H1 (cell line): ENCODE data around the gene NR2E1. TPM values are rescaled to one million over a fixed set of nuclear protein-coding genes. Genes with fewer than 3 reads are reported as not detected.

Experiments
- CTCF ChIA-PET: fragments of 300-600 bp; sonication (Branson Sonifier 250); formaldehyde crosslinking; loops from one replicate; lab custom pipeline; 2021; ENCODE audit not compliant: partially characterized antibody; lab: Charles Lee
- POLR2A ChIA-PET: fragments of 300-600 bp; sonication (Branson Sonifier 250); formaldehyde crosslinking; loops from one replicate; lab custom pipeline; 2021; ENCODE audit warnings: inconsistent platforms; ENCODE audit not compliant: partially characterized antibody; lab: Charles Lee
- DNase-seq, 2 experiments: peaks; one replicate each; pipeline versions ENCODE4 v3.0.0 to v3.0.0-alpha.2; 2010 to 2022; ENCODE audit warnings: low spot score in 2 of 2, low read depth in 1 of 2, mixed read lengths in 1 of 2
- FAIRE-seq: peaks from 2 replicates; lab custom pipeline; 2011; peaks lifted over from hg19 to GRCh38; lab: Jason Lieb, UNC
- H2AFZ ChIP-seq: 2 replicates; pipeline ENCODE4 v1.8.1; 2012; ENCODE audit warnings: low read length, inconsistent platforms
- H2AK5ac ChIP-seq: 2 replicates; pipeline ENCODE4 v1.6.1; 2013; ENCODE audit warnings: low read depth, low read length
- H2BK120ac ChIP-seq: replicated peaks from 2 replicates; pipeline ENCODE3; 2013; ENCODE audit warnings: low read depth, low read length, inconsistent platforms
- H2BK12ac ChIP-seq: 2 replicates; pipeline ENCODE4 v1.6.1; 2013; ENCODE audit warnings: low read depth, low read length
- H2BK15ac ChIP-seq: 2 replicates; pipeline ENCODE4 v1.6.1; 2013; ENCODE audit warnings: low read length
- H2BK20ac ChIP-seq: 2 replicates; pipeline ENCODE4 v1.6.1; 2013; ENCODE audit warnings: low read length
- H2BK5ac ChIP-seq: 2 replicates; pipeline ENCODE4 v1.6.1; 2013; ENCODE audit warnings: low read depth, low read length
- H3K14ac ChIP-seq: 2 replicates; pipeline ENCODE4 v1.6.1; 2013; ENCODE audit warnings: inconsistent platforms; ENCODE audit not compliant: insufficient read length
- H3K18ac ChIP-seq: 2 replicates; pipeline ENCODE4 v1.6.1; 2013; ENCODE audit warnings: low read length; ENCODE audit errors: extremely low read depth
- H3K23ac ChIP-seq: 2 replicates; pipeline ENCODE4 v1.6.1; 2013; ENCODE audit warnings: inconsistent platforms; ENCODE audit not compliant: insufficient read length
- H3K23me2 ChIP-seq: 2 replicates; pipeline ENCODE4 v1.6.1; 2013; ENCODE audit warnings: low read depth, low read length
- H3K27ac ChIP-seq: 2 replicates; pipeline ENCODE4 v1.6.1; 2011; ENCODE audit warnings: low read depth, low read length, inconsistent platforms
- H3K27me3 ChIP-seq, 4 experiments: replicated peaks in 1 of 4; 1 replicate in 1 of 4; 2 replicates in 3 of 4; pipeline versions ENCODE4 v1.6.1 to v1.8.1; 2011 to 2013; ENCODE audit warnings: low read length in 3 of 4, mild to moderate bottlenecking in 3 of 4, inconsistent platforms in 2 of 4, mixed read lengths in 2 of 4, moderate library complexity in 1 of 4; ENCODE audit not compliant: control insufficient read depth in 3 of 4, insufficient read depth in 3 of 4; ENCODE audit errors: extremely low read depth in 1 of 4
- H3K36me3 ChIP-seq, 4 experiments: 2 replicates each; pipeline versions ENCODE4 v1.6.1 to v1.8.1; 2011 to 2013; ENCODE audit warnings: mild to moderate bottlenecking in 4 of 4, low read length in 3 of 4, moderate library complexity in 2 of 4, control low read depth in 1 of 4, inconsistent platforms in 1 of 4; ENCODE audit not compliant: insufficient read depth in 4 of 4, control insufficient read depth in 2 of 4
- H3K4ac ChIP-seq: replicated peaks from 2 replicates; pipeline ENCODE3; 2013; ENCODE audit warnings: low read length, low read depth, mixed read lengths, inconsistent platforms; ENCODE audit not compliant: insufficient read length
- H3K4me1 ChIP-seq, 4 experiments: replicated peaks in 1 of 4; 1 replicate in 1 of 4; 2 replicates in 3 of 4; pipeline versions ENCODE4 v1.6.1 to v1.8.1; 2011 to 2013; ENCODE audit warnings: low read length in 3 of 4, inconsistent platforms in 2 of 4, mixed read lengths in 1 of 4; ENCODE audit not compliant: insufficient read depth in 4 of 4, control insufficient read depth in 3 of 4
- H3K4me2 ChIP-seq, 2 experiments: 2 replicates each; pipeline versions ENCODE4 v1.6.1 to v1.8.1; 2011 to 2013; ENCODE audit warnings: low read depth in 2 of 2, low read length in 2 of 2, control low read depth in 1 of 2, inconsistent platforms in 1 of 2, mild to moderate bottlenecking in 1 of 2; ENCODE audit not compliant: insufficient read depth in 1 of 2
- H3K4me3 ChIP-seq, 4 experiments: fragments of 200-600, 300-600 bp in 1 of 4; sonication (generic), shearing (Covaris generic), sonication (Bioruptor Twin) in 1 of 4; 2 replicates each; pipeline versions ENCODE4 v1.5.1 to v1.8.1; 2011 to 2016; ENCODE audit warnings: low read length in 4 of 4, low read depth in 3 of 4, control low read depth in 2 of 4, inconsistent platforms in 2 of 4, mild to moderate bottlenecking in 2 of 4, mixed read lengths in 1 of 4, moderate library complexity in 1 of 4; ENCODE audit not compliant: insufficient read depth in 2 of 4; ENCODE audit errors: extremely low read depth in 1 of 4
- H3K56ac ChIP-seq: replicated peaks from 2 replicates; pipeline ENCODE3; 2013; ENCODE audit warnings: low read depth, mild to moderate bottlenecking, mixed read lengths, low read length, inconsistent platforms; ENCODE audit not compliant: insufficient read length
- H3K79me1 ChIP-seq: 2 replicates; pipeline ENCODE4 v1.6.1; 2013; ENCODE audit warnings: low read depth, low read length, control low read depth
- H3K79me2 ChIP-seq, 2 experiments: 2 replicates each; pipeline versions ENCODE4 v1.6.1 to v1.8.1; 2012 to 2013; ENCODE audit warnings: low read length in 2 of 2, mild to moderate bottlenecking in 2 of 2, inconsistent platforms in 1 of 2; ENCODE audit not compliant: insufficient read depth in 2 of 2, control insufficient read depth in 1 of 2
- H3K9ac ChIP-seq, 4 experiments: replicated peaks in 1 of 4; 1 replicate in 1 of 4; 2 replicates in 3 of 4; pipeline versions ENCODE4 v1.6.1 to v1.8.1; 2011 to 2013; ENCODE audit warnings: low read depth in 3 of 4, low read length in 3 of 4, control low read depth in 2 of 4, mild to moderate bottlenecking in 2 of 4, moderate library complexity in 2 of 4, inconsistent platforms in 1 of 4; ENCODE audit errors: extremely low read depth in 1 of 4
- H3K9me3 ChIP-seq, 2 experiments: 2 replicates each; pipeline versions ENCODE4 v1.6.1 to v1.8.1; 2012 to 2013; ENCODE audit warnings: mild to moderate bottlenecking in 2 of 2, moderate library complexity in 2 of 2, control low read depth in 1 of 2, inconsistent platforms in 1 of 2, low read depth in 1 of 2, low read length in 1 of 2, mixed read lengths in 1 of 2; ENCODE audit not compliant: insufficient read depth in 2 of 2
- H4K20me1 ChIP-seq, 2 experiments: replicated peaks in 1 of 2; 2 replicates each; pipeline versions ENCODE3 to v1.8.1; 2011 to 2013; ENCODE audit warnings: inconsistent platforms in 2 of 2, low read length in 2 of 2, mild to moderate bottlenecking in 1 of 2; ENCODE audit not compliant: insufficient read depth in 2 of 2, control insufficient read depth in 1 of 2
- H4K5ac ChIP-seq: 2 replicates; pipeline ENCODE4 v1.6.1; 2013; ENCODE audit warnings: low read length, low read depth, mixed read lengths, inconsistent platforms; ENCODE audit not compliant: insufficient read length
- H4K8ac ChIP-seq: 2 replicates; pipeline ENCODE4 v1.8.0; 2013; ENCODE audit warnings: mild to moderate bottlenecking, moderate library complexity, low read length, inconsistent platforms; ENCODE audit not compliant: insufficient read depth; ENCODE audit errors: extremely low read depth
- H4K91ac ChIP-seq: replicated peaks from 2 replicates; pipeline ENCODE3; 2013; ENCODE audit warnings: low read length, mixed read lengths, inconsistent platforms; ENCODE audit not compliant: insufficient read length
- CHD2 ChIP-seq: IDR thresholded peaks from 2 replicates; pipeline ENCODE4 v1.6.1; 2012; ENCODE audit warnings: low read length, improper control_type of control experiment
- HDAC6 ChIP-seq: IDR thresholded peaks from one replicate; pipeline ENCODE4 v1.7.1; 2012; ENCODE audit warnings: low read depth, mild to moderate bottlenecking, inconsistent platforms, low read length, moderate library complexity
- KDM4A ChIP-seq: IDR thresholded peaks from one replicate; pipeline ENCODE4 v1.7.1; 2012; ENCODE audit warnings: low read depth, mild to moderate bottlenecking, moderate library complexity, low read length, inconsistent platforms; ENCODE audit not compliant: severe bottlenecking
- PHF8 ChIP-seq: fragments of 200-600 bp; sonication (generic); conservative IDR thresholded peaks from 2 replicates; pipeline ENCODE4 v1.7.1; 2012; ENCODE audit warnings: low read depth, mild to moderate bottlenecking, inconsistent platforms, low read length, moderate library complexity
- POU5F1 ChIP-seq: IDR thresholded peaks from 2 replicates; pipeline ENCODE4 v1.6.1; 2011; ENCODE audit warnings: low read depth, mild to moderate bottlenecking, low read length, moderate library complexity
- RFX5 ChIP-seq: IDR thresholded peaks from 2 replicates; pipeline ENCODE4 v1.6.1; 2011; ENCODE audit warnings: low read depth, low read length, improper control_type of control experiment, borderline replicate concordance
- RNF2 ChIP-seq: fragments of 200-900, 300-1000 bp; sonication (generic); IDR thresholded peaks from 2 replicates; pipeline ENCODE4 v1.7.1; 2016; ENCODE audit warnings: borderline replicate concordance, low read depth, mild to moderate bottlenecking, antibody characterized with exemption, low read length; ENCODE audit not compliant: poor library complexity, severe bottlenecking; ENCODE audit errors: missing control alignments
- SIRT6 ChIP-seq: IDR thresholded peaks from one replicate; pipeline ENCODE4 v1.7.1; 2012; ENCODE audit warnings: low read length, inconsistent platforms
- ZNF274 ChIP-seq: IDR thresholded peaks from 2 replicates; pipeline ENCODE4 v1.7.0; 2012; ENCODE audit warnings: low read length, borderline replicate concordance; ENCODE audit errors: extremely low read depth
- WGBS, 2 experiments: shearing (Covaris generic) in 1 of 2; methylation state at CpG; one replicate each; pipeline versions ENCODE4 v1.1.6 to v1.1.7; 2013 to 2015; ENCODE audit warnings: low lambda C conversion rate in 2 of 2, mixed read lengths in 2 of 2, inconsistent platforms in 1 of 2, low coverage in 1 of 2, missing lambda C conversion rate in 1 of 2; ENCODE audit not compliant: insufficient replicate concordance in 2 of 2, insufficient coverage in 1 of 2, insufficient read length in 1 of 2; ENCODE audit errors: extremely low coverage in 1 of 2, missing lambda C conversion rate in 1 of 2; 5-methylcytosine and 5-hydroxymethylcytosine counted together
- polyA plus RNA-seq, 7 experiments: library from polyadenylated mRNA; depleted of rRNA in 3 of 7; stranded (reverse) in 5 of 7; unstranded in 2 of 7; fragments of >200 nt in 5 of 7; fragments of 200-250 nt in 2 of 7; gene quantifications; 1 replicate in 5 of 7; 2 replicates in 1 of 7; 4 replicates in 1 of 7; pipeline versions ENCODE4 v1.2.1 to v1.2.3, GENCODE V29; 2011 to 2013; ENCODE audit warnings: missing spikeins in 2 of 7, mixed read lengths in 2 of 7
- total RNA-seq: library from RNA; stranded (reverse); fragmentation: NEBNext Ultra II Directional; extraction: Animal tissue kit (Norgen Biotek cat#: 25700); gene quantifications from 2 replicates; pipeline ENCODE4 v1.2.1, GENCODE V29; 2021
- TF ChIP-seq, protein P1 (sequence below): IDR thresholded peaks from 2 replicates; pipeline ENCODE4 v1.6.1; 2012; ENCODE audit warnings: low read length, inconsistent platforms
- TF ChIP-seq, protein P2 (sequence below): IDR thresholded peaks from 2 replicates; pipeline ENCODE4 v1.6.1; 2011; ENCODE audit warnings: low read depth, mild to moderate bottlenecking, low read length; ENCODE audit not compliant: insufficient read depth

NR2E1 gene
- total and polyA plus RNA-seq, 2 of the 8 experiments (the other 6 are each of a cell fraction or from before 2014, with no cell fraction given) = not detected

GRCh38 chr6:108207013-108207412 lies 41.2 kb downstream of the NR2E1 start:
- no peak for DNase-seq
- H3K14ac ChIP-seq = no peak overlapping the region
- TF ChIP-seq CHD2 = no peak
- no peak for TF ChIP-seq RNF2
- TF ChIP-seq PHF8 = no peak
- no peak for TF ChIP-seq POU5F1
- no peak for TF ChIP-seq HDAC6
- TF ChIP-seq KDM4A = no peak
- no peak for TF ChIP-seq ZNF274
- TF ChIP-seq, protein P1, sequence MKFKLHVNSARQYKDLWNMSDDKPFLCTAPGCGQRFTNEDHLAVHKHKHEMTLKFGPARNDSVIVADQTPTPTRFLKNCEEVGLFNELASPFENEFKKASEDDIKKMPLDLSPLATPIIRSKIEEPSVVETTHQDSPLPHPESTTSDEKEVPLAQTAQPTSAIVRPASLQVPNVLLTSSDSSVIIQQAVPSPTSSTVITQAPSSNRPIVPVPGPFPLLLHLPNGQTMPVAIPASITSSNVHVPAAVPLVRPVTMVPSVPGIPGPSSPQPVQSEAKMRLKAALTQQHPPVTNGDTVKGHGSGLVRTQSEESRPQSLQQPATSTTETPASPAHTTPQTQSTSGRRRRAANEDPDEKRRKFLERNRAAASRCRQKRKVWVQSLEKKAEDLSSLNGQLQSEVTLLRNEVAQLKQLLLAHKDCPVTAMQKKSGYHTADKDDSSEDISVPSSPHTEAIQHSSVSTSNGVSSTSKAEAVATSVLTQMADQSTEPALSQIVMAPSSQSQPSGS = no peak
- no peak for TF ChIP-seq SIRT6
- no peak for TF ChIP-seq RFX5
- TF ChIP-seq, protein P2, sequence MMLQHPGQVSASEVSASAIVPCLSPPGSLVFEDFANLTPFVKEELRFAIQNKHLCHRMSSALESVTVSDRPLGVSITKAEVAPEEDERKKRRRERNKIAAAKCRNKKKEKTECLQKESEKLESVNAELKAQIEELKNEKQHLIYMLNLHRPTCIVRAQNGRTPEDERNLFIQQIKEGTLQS = no peak
- H2BK5ac ChIP-seq = no peak overlapping the region
- H3K9ac ChIP-seq = no peak overlapping the region
- H2AFZ ChIP-seq = no peak overlapping the region
- ChIA-PET POLR2A (no interaction called here), CTCF (interaction anchor here (1.3 kb wide), 1 partner anchor 14 kb away, joined by 3 read pairs; no protein-coding TSS in a partner anchor)
- no peaks in the 10 kb centered on the region for H3K27me3 ChIP-seq
- no peak overlapping the region for H4K91ac ChIP-seq
- H3K23me2 ChIP-seq = no peaks in the 10 kb centered on the region
- no peak overlapping the region for H2BK12ac ChIP-seq
- H3K23ac ChIP-seq = no peak overlapping the region
- no peak overlapping the region for H2BK120ac ChIP-seq
- H3K79me2 ChIP-seq = no peaks in the 10 kb centered on the region
- H3K4me1 ChIP-seq = no peaks in the 10 kb centered on the region; a peak in 1 of 7 replicates
- H3K56ac ChIP-seq = no peak overlapping the region
- no peak overlapping the region for H3K27ac ChIP-seq
- H2BK20ac ChIP-seq = no peak overlapping the region
- H2AK5ac ChIP-seq = no peak overlapping the region
- no peaks in the 10 kb centered on the region for H3K79me1 ChIP-seq
- H4K20me1 ChIP-seq = no peaks in the 10 kb centered on the region
- no peak overlapping the region for H3K4me2 ChIP-seq
- FAIRE-seq = no peak
- H3K18ac ChIP-seq = no peak overlapping the region
- H3K4me3 ChIP-seq = no peak overlapping the region
- no peak overlapping the region for H4K5ac ChIP-seq
- 89% methylated on average over 4 of the region's 4 CpGs; no CpG with 5 or more reads in 1 of the 2 experiments for WGBS, 2 experiments
- H3K9me3 ChIP-seq = no peaks in the 10 kb centered on the region
- no peak overlapping the region for H3K4ac ChIP-seq
- no peak overlapping the region for H2BK15ac ChIP-seq
- peaks cover 0 to 2% (median 0%) of the 10 kb centered on the region in 4 experiments; a peak in 1 of 8 replicates for H3K36me3 ChIP-seq
- no peak overlapping the region for H4K8ac ChIP-seq
